Measurements from ENCODE around the gene ALKBH8. TPM values are rescaled to one million over a fixed set of nuclear protein-coding genes. Genes with fewer than 3 reads are reported as not detected.

Gene ALKBH8
- total and polyA plus RNA-seq, 2 of the 8 experiments (the other 6 are each of a cell fraction or from before 2014, with no cell fraction given), result 3.6 to 11.9 TPM

- TF ChIP-seq, protein P1, sequence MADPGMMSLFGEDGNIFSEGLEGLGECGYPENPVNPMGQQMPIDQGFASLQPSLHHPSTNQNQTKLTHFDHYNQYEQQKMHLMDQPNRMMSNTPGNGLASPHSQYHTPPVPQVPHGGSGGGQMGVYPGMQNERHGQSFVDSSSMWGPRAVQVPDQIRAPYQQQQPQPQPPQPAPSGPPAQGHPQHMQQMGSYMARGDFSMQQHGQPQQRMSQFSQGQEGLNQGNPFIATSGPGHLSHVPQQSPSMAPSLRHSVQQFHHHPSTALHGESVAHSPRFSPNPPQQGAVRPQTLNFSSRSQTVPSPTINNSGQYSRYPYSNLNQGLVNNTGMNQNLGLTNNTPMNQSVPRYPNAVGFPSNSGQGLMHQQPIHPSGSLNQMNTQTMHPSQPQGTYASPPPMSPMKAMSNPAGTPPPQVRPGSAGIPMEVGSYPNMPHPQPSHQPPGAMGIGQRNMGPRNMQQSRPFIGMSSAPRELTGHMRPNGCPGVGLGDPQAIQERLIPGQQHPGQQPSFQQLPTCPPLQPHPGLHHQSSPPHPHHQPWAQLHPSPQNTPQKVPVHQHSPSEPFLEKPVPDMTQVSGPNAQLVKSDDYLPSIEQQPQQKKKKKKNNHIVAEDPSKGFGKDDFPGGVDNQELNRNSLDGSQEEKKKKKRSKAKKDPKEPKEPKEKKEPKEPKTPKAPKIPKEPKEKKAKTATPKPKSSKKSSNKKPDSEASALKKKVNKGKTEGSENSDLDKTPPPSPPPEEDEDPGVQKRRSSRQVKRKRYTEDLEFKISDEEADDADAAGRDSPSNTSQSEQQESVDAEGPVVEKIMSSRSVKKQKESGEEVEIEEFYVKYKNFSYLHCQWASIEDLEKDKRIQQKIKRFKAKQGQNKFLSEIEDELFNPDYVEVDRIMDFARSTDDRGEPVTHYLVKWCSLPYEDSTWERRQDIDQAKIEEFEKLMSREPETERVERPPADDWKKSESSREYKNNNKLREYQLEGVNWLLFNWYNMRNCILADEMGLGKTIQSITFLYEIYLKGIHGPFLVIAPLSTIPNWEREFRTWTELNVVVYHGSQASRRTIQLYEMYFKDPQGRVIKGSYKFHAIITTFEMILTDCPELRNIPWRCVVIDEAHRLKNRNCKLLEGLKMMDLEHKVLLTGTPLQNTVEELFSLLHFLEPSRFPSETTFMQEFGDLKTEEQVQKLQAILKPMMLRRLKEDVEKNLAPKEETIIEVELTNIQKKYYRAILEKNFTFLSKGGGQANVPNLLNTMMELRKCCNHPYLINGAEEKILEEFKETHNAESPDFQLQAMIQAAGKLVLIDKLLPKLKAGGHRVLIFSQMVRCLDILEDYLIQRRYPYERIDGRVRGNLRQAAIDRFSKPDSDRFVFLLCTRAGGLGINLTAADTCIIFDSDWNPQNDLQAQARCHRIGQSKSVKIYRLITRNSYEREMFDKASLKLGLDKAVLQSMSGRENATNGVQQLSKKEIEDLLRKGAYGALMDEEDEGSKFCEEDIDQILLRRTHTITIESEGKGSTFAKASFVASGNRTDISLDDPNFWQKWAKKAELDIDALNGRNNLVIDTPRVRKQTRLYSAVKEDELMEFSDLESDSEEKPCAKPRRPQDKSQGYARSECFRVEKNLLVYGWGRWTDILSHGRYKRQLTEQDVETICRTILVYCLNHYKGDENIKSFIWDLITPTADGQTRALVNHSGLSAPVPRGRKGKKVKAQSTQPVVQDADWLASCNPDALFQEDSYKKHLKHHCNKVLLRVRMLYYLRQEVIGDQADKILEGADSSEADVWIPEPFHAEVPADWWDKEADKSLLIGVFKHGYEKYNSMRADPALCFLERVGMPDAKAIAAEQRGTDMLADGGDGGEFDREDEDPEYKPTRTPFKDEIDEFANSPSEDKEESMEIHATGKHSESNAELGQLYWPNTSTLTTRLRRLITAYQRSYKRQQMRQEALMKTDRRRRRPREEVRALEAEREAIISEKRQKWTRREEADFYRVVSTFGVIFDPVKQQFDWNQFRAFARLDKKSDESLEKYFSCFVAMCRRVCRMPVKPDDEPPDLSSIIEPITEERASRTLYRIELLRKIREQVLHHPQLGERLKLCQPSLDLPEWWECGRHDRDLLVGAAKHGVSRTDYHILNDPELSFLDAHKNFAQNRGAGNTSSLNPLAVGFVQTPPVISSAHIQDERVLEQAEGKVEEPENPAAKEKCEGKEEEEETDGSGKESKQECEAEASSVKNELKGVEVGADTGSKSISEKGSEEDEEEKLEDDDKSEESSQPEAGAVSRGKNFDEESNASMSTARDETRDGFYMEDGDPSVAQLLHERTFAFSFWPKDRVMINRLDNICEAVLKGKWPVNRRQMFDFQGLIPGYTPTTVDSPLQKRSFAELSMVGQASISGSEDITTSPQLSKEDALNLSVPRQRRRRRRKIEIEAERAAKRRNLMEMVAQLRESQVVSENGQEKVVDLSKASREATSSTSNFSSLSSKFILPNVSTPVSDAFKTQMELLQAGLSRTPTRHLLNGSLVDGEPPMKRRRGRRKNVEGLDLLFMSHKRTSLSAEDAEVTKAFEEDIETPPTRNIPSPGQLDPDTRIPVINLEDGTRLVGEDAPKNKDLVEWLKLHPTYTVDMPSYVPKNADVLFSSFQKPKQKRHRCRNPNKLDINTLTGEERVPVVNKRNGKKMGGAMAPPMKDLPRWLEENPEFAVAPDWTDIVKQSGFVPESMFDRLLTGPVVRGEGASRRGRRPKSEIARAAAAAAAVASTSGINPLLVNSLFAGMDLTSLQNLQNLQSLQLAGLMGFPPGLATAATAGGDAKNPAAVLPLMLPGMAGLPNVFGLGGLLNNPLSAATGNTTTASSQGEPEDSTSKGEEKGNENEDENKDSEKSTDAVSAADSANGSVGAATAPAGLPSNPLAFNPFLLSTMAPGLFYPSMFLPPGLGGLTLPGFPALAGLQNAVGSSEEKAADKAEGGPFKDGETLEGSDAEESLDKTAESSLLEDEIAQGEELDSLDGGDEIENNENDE (IDR thresholded peaks at IDR 0.05; ENCODE audit: insufficient replicate concordance, low read length), result no peak
- TF ChIP-seq MAX (IDR thresholded peaks at IDR 0.05), result no peak
Observed at GRCh38 chr11:107590460-107591377, 25.2 kb upstream of the ALKBH8 start, which contains the start of gene ELMOD1 (continued).
